NCI-H1436 (cell line): Measurements from ENCODE around the gene CASQ2.

Source experiments
- DNase-seq: peaks from one replicate; lab custom pipeline; 2025; lab: John Stamatoyannopoulos, UW

CASQ2 gene

DNA sequence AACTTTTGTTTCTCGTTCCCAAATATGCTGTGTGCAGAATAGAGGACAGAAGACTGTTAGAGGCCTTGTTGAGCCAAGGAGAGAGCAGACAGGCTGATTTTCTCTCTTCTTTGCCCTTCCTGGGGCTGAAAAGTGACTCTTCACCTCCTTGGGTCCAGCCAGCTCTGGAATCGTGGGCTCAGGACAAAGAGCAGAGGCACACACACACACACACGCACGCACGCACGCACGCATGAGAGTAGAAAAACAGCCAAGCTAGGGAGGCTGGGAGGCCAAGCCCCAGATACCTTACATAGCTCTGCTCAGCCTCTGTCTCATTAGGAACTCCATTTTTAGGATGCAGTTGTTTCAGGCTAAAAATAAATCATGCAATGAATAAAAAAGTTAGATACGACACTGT, at the start of gene CASQ2:
CASQ2 (minus strand) TSS at position 166 of the 400 bp plus-strand sequence. CDS start 173 bp downstream, outside the sequence.
- DNase-seq = no peak

DNA sequence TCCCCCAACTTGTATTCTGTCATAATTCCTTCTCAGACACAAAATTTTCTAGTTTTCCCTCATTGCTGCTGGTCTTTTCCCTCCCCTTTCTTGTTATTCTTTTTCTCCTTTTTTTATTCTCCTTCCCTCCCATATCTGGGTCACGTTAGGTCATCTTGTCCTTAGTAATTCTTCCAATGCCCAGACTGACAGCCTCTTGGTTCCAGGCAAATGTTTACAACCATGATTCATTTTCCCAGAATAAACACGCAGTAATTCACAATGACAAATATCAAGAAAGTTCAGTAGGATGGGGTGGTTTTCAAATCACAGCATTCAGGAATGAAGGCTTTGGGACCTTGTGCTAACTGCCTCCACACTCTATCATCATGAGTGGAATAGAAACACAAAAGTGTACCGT, 47.2 kb upstream of the CASQ2 start:
- DNase-seq = no peak

DNA sequence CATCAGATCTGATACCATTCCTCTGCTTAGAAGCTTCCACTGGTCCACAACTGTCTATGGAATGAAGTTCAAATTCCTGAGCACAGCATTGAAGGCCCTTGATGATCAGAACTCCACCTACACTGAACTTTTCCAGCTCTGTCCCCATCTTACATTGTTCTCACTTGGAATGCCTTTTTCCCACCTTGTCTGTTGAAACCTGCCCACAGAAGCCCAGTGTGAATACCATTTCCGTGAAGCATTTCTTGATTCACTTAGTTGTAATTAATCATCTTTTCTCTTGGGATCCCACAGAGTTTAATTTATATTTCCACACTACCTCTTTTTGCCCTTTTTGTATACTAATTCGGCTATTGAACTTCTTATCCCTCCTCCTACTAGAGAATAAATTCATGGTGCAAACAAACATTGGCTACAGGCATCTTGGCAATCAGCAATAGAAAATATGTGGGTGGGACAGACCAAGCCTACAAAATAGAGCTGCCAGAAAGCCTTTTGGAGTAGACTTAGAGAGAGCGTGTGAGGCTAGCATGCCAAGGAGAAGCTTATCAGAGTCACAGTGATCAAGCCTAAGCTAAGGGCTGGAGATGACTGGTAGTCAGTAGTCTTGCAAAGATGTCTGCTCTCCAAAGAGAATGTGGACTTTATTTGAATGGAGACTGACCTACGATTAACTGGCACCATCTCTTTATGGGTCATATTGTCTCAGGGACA, 46.3 kb upstream of the CASQ2 start:
- no peak for DNase-seq

DNA sequence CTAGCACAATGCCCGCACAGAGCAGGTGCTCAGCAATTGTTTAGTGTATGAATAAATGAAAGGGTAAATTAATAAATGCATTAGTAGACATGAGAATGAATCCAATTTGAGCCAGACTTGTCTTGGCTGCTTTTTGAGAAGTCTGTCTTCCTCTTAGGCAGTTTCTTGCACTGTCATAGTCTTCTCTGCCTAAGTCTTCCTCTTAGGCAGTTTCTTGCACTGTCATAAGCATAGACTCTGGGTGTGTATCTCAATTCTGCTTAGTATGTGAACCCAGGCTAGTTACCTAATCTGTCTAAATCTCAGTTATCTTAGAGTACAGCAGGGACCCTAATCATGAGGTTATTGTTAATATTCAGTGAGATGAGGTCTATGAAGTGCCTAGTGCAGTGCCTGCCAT, 45.2 kb upstream of the CASQ2 start:
- no peak for DNase-seq

DNA sequence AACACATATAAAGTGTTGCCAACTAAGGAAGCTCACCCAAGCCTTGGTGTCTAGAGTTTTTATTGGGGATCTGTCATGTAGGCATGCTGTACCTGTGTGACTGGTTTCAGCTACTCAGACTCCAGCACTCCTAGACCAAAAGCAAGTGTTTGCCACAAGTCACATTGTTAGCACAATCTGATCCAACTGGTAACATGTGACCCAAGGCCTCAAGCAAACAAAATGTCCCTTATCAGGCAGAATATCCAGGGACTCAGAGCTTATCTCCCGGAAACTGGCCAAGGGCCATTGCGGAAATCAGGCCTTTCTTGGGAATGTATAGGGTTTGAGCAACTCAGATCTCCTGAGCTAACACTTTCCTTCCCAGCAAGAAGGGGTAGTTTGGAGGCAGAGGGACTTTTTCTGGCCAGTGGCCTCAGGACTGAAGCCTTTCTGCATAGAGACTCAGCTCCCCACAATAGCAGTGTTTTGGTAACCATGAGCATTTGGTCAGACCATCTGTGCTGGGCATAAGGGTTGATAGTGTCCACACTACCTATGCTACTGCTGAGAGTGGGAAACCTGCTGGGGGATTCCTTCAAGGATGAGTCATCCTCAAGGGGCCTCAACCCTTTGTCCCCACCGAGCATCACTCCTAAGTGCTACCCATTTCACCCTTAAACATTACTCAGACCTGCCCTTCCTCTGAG, 42.8 kb upstream of the CASQ2 start:
- DNase-seq = no peak

DNA sequence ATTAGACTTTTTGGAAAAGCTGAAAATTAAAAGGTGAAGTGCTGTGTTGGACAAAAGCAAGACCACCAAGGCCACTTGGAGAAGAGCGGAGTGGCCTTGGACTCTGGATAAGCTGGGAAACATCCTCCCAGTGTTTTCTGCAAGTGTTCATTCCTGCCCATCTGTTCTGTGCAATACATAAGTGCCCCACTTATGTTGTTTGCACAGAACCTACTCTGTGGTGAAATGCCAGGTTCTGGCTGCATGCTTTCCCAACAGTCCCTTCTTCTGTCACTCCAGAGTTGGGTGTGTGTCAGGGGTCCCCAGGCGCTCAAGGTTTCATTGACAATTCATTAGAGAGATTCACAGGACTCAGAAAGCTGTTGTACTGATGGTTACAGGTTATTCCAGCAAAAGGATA, 42.1 kb upstream of the CASQ2 start:
- no peak for DNase-seq

DNA sequence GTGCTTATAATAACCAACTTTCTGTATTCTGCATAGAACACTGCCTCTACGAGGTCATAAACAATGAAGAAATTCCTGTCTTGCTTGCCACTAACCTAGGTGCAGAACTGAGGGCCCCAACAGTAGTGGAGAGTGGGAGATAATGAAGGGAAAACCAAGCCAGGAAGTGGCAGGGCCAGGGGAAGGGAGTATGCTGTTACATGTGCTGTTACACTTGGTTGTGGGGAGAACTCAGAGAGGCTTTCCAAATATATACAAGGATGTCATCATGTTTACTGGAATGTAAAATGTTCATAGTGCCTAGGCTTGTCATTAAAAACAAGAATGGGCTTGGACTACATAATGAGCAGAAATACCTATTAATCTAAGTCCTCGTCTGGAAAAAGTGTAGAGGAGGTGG, 41.3 kb upstream of the CASQ2 start:
- DNase-seq = no peak

DNA sequence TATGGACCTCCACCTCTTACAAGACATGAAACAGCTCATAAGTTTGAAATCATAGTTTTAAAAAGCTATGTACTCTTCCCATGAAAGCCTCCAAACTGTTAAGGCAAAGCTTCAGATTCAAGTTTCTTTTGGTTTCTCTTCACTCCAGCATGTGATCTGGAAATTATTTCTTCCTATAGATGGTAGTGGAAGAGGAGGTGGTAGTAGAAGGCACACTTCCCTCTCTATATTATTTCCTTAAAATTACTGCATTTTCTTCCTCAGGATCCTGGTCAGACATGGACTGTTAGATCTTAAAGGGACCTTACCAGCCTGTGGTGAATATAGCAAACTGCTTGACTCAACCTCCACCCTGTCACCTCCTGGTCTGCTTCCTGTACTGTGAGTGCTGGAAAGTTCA, 40.6 kb upstream of the CASQ2 start:
- no peak for DNase-seq

DNA sequence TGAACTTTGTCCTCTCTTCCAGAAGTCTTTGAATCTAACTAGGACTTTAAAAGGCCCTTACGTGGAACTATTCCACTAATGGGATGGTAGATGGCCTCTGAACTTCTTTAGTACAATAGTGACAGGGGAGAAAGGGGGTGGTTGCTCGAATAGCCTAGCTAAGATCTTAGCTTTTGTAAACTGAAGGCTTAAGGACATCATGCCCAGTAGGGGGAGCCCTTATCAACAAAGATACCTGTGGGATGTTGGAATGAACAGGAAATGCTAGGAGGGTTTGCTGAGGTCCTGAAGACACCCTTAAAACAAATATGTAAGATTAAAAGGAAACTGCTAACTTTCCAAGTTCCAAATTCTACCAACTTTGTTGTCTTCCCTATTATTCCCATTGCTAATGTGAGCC, 39.2 kb upstream of the CASQ2 start:
- DNase-seq = peak; percentile 3

DNA sequence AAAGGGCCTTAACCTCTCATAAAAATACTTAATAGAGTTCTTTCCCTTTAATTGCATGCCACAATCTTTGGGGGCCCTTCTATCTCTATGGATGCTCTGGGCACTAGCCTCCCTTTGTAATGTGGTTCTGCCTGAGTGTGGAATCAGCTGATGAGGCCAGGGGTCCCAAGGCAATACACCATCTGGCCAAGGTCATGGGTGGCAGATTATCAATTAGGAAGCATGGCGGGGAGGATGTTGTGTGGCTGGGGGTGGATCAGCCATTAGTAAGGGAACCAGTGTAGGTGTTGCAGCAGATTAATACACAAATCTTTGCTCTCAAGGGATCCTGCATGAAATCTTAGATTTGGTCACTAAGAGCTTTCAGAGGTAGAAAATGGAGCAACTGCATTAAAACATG, 37.1 kb upstream of the CASQ2 start:
- no peak for DNase-seq

DNA sequence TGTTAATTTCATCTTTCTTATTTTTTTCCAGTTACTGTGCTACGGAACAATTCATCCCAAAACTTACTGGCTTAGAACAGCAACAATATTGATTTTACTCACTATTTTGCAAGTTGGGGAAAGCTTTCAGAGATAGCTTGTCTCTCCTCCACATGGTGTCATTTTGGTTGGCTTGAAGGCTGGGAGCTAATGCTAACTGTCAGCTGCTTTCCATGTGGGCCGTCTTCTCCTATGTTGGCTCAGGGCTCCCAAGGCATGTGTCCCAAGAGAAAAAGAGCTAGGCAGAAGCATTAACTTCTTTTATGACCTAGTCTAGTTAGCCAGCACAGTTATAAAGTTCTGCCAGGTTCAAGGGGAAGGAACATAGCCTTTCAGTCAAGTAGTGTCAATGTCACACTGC, 33.9 kb upstream of the CASQ2 start:
- no peak for DNase-seq

DNA sequence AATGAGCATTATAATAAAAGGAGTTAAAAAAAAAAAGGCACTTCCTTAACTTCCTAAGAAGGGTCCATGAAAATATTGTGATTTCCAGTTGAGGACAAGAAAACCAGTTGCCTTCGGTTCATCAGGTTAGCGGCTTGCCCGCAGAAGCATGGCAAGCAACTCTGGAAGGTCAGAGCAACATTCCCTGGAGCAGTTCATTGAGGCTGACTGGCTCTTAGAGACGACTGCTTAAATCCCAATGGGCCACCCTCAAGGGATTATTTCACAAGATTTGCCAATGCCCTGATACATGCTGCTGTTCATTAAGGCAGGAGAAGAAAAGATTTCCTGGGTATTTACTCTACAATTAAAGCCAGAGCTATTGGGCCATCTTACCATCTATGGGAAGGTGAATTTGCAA, 29.0 kb upstream of the CASQ2 start:
- no peak for DNase-seq

DNA sequence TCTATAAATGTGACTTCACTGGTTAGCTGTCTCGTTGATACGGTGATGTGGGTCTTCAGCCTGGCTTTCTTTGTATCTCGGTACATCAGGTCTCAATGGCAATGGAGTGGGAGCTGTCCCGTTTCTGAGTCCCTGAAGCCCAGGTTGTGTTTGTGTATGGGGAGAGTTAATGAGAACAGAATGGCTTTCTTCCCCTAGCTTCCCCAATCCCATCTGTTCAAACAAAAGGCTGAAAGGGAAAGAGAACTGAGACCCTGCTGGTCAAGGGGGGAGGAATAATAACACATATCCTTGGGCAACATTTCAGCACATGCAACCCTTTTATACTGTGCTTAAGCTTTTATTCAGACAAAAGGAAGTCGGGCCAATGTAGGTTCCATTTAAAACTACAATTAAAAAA, 28.4 kb upstream of the CASQ2 start:
- no peak for DNase-seq

DNA sequence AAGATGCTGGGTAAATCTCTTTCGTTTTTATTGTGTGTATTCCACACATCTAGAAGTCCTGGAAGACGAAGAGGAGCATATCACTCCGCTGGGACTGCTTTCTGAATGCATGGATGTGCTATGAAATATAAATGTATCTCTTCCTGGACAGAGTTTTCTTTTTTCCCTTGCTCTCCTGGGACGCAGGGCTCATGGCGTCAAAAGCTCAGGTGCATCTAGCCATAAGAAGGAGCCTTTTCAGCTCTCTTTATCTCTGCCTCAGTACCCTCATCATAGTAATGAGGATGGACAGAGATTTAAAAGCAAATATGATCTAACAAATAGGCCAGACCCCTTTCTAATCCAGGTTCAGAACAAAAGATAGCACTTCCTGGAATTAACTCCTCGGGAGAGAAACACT, 27.5 kb upstream of the CASQ2 start:
- no peak for DNase-seq

DNA sequence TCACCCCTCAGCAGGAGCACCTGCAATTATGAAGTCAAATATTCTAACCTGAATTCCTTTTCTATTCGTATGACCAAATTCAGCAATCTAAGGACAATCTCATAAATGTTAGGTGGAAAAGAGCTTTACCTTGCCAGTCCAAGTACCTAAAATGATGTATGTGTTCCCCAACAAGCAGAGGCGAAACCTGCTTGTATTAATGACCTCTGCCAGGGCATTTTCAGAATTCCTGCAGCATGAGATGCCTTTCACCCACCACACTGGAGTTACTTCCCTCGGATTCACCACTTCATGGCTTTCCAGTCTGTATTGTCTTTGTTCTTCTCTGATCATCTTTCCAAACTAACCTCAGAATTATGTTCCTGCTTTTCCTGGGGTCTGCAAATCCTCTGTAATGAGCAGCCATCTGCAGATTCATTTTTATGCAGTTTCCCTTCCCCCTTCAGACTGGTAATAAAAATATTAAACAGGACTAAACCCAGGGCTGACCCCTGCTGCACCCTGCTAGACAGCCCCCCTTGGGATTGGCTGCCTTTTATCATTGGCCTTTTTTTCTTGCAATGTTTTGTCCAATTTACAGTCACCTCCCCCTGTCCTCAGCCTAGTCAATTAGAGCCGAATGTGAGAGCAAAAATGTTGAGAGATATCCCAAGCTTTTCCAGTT, 26.6 kb upstream of the CASQ2 start:
- no peak for DNase-seq

DNA sequence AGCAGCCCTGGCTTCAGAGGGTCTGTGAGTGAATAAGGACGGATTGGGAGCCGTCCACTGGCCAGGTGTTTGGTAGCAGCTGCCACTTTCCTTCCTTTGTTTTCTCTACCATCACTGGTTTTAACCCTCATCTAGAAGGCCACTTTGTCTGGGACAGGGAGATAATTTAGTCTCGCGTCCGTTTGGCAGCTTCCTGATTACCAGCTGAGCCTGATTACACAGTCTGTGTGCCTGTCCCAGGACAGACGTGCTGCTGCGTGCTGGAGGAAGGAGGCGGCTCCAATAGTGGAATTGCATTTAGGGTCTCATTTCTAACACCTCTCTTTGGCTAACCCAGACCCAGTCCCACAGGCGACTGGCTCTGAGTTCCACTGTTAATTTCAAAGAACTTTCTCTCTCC, 24.6 kb upstream of the CASQ2 start:
- no peak for DNase-seq

DNA sequence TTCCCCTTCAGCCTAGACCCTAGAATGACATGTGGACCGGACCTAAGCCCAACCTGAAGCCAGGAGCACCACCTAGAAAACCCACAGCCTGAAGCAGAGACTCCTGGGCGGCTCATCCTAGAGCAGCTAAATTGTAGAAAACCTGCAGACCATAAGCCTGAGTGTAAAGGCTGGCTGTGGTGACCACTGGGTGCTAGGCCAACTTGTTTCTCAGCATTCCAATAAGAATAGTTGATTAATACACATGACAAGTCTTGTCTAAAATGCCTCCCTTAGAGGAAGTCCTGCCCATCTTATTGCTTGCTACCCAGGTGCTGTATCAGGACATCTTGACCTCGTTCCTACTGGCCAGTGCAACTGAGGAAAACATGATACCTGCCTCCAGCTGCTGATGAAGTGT, 23.3 kb upstream of the CASQ2 start:
- no peak for DNase-seq

DNA sequence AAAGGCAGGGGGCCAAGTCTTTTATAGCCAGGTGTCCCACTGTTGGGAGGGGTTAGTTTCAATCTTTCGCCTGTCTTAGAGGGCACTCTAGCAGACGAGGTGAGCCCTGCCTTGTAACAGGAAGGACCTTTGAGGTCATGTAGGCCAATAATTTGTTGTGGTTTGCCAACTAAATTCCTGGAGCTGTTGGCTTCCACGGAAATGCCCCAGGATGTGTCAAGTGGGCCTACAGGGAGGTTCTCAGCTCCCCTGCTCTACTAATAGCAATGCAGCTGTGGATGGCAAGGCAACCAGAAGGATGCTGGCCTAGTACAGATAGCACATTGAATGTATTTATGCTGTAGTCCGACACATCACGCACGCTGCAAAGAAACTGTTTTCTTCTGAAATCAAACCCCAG, 22.3 kb upstream of the CASQ2 start:
- no peak for DNase-seq

DNA sequence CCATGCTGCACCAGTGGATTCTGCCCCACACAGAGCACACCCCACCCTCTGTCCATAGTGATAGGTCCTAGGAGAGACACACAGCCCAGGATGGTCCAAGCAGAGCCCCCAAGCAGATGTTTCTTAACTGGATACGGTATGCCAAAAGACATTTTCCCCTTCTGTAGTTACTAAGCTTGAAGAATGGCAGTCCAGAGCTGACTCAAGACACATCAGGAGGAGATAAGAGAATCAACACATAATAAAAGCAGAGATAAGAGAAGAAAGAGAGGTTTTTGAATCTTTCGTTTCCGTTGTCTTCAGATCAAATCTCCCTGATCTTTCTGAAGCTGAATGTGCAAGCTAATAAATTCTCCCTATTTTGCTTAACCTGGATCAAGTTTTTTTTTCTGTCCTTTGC, 21.8 kb upstream of the CASQ2 start:
- no peak for DNase-seq

DNA sequence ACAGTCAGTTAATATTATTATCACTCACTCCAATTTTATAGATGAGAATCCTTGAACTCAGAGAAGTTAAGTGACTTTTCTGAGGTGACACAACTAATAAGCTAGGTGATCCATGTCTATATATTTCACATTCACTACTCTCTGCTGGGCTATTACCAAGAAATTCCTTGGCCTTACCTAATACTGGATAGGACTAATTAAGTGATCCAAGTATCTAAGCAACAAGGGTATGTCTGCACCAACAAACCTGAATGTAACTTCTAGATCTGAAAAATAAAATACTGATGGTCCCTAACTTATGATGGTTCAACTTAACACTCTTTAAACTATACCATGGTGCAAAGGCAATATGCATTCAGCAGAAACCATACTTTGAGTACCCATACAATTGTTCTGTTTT, 14.8 kb upstream of the CASQ2 start:
- DNase-seq = no peak

DNA sequence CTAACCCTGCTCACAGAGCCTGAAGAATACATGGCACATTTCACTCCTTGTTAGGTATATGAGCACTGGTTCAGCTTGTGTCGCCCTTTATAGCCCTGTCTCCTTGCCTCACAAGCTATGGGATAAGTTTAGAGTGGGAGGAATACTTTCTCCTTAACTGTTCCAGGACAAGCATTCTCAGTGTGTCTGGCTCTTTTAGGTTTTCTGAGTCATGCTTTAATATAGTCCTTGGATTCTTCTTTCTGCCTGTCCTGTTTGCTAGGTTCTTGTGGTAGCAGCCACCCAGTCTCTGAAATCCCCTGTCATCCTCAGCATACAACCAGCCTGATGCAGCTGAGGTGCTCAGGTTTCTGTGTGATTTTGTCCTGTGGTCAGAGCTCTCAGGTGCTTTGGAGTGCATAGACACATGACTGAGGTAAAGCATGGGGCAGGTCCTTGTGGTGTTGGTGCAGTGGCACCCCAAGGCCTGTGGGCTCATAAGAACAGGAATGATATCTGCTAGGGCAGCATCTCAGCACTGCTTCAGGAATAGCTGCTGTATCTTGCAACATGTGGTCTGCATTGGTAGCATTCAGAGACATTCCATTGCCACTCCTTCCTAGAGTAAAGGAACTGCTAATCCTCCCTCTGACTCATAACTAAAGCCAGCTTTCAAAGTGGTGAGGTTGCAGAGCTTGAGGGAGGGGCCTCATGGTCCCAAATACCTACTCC, 14.2 kb upstream of the CASQ2 start:
- no peak for DNase-seq

DNA sequence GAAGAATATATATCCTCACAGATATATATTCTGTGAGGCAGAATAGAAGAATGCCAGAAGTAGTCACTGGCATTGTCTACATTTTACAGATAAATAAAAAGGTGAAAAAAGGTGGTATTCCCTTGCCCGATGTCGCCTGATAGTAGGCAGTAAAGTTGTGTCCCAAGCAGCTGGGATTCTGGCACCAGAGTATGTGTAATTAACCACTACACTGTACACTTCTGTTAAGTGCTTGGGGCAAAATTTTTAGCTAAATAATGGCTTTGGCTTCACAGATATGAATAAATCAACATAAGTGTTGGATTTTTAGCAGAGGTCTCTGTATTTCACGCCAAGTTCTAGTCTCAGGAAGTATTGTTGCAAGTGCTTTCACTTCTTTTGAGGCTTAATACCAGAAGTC, 13.3 kb upstream of the CASQ2 start:
- no peak for DNase-seq

DNA sequence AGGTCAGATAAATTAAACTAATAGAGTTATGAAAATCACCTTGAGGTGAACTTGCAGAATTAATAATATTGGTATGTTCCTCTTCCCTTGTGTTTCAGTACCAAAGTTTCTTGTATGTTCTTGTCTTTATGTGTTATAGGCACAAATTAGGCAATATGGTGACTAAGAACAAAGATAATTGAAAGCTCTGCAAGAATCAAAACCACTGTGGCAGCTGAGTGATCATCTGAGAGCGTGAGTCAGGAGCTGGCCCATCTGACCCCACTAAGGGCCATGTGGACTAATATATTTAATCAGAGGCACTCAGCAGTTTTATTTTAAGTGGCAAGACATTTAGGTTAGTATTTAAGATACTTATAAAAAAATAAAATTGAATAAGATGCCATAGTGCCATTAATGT, 12.8 kb upstream of the CASQ2 start:
- DNase-seq = no peak
